Mucosa of gallbladder (tissue), 1 donor: ENCODE results near the gene PTPRD. TPM values are rescaled to one million over a fixed set of nuclear protein-coding genes. Genes with fewer than 3 reads are reported as not detected.

Experiments
- DNase-seq: peaks from one replicate; pipeline ENCODE4 v3.0.0-alpha.2; 2020; ENCODE audit warnings: low spot score
- total RNA-seq: library from RNA; stranded (reverse); gene quantifications from one replicate; pipeline ENCODE4 v1.2.1, GENCODE V29; 2021
- donor health status: DM: no; HTN: no; CAD: no.

Gene PTPRD
- total RNA-seq, 1 donor from 2014 or later = 35.9 TPM

DNA sequence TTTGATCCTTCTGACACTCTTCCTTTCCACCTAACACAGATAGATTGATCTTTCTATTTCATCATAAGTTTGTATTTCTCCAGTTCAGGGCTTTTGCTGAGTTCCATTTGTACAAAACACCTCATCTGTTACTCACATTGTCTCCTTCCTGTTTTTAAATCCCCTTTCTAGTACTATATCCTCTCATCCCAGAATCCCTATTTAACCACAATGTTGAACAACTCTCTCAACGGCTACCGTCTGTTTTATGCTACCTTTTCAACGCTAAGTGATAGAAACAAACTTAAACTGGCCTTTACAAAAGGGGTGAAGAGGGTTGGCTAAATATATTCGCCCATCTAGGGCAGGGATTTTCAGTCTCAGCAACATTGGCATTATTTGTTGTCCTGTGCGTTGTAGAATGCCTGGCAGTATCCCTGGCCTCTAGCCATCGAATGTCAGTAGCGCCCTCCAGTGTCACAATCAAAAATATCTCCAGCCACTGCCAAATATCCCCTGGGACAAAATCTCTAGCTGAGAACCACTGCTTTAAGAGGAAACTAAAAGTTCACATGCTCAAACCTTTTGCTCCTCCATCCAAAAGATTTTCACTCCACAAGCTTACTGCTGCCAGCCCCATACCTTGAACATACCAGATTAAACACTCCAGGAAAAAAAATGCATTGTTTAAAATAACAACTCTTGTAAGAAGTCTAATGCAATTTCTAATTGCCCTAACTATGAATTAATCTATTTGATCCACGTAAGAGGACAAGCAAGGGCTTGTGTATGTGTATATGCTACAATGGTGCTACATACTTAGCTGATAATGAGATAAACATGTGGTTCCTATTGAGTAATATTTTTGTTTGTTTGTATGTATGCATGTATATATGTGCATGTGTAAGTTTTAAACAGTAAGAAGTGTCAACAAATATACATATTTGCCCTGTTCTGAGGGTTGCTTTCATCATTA is 344.0 kb downstream of the PTPRD start:
- DNase-seq = no peak

GRCh38 chr9:10265153-10265631 is 347.6 kb downstream of the PTPRD start:
- DNase-seq = peak; percentile 14

- DNase-seq = no peak
Measured at GRCh38 chr9:10260501-10260900, 352.3 kb downstream of the PTPRD start.

- DNase-seq = no peak
Measured at GRCh38 chr9:10259668-10260067, 353.1 kb downstream of the PTPRD start.

DNA sequence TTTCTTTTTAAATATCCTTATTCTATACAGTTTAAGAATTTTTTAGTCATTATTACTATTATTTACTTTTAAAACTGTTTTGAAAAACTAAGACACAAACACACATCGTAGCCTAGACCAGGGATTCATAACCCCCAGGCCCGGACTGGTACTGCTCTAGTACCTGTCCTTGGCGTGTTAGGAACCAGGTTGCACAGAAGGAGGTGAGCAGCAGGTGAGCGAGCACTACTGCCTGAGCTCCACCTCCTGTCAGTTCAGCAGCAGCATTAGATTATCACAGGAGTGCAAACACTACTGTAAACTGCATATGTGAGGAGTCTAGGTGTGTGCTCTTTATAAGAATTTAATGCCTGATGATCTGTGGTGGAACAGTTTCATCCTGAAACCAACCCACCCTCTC is 357.0 kb downstream of the PTPRD start:
- no peak for DNase-seq

DNA sequence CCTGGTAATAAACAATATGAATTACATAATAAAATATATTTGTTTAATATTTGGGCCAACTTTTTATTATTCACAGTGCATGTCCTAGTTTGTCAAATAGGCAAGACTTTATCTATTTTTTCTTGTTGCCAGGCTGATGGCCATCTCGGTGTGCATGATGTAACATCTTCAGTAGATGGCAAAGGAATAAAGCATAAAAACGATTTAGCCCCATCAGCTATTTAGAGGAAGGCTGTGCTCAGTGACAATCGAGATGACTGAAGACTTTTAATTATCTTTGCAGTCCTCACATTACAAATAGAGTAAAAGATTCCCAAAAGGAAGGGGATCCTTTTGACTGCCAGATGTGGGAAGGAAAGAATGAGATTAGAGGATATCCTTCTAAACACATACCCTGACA is 358.5 kb downstream of the PTPRD start:
- DNase-seq = no peak

DNA sequence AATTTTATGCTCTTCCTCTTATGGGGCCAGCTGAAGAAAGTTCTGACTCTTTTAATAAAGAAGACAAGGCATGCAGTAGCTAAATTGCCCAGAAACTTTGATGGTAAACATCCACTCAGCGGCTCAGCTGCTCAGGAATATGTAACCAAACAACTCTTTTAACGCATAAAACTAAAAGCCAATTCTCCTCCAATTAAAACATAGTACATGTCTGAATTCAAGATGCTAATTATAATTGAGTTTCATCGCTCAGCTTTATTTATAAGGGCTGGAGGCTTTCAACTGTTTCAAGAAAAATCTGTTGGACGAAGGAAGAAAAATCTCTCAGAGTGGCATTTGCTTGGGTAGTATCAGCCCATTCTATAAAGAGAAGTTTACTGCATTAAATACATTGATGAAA is 359.5 kb downstream of the PTPRD start:
- DNase-seq = no peak

DNA sequence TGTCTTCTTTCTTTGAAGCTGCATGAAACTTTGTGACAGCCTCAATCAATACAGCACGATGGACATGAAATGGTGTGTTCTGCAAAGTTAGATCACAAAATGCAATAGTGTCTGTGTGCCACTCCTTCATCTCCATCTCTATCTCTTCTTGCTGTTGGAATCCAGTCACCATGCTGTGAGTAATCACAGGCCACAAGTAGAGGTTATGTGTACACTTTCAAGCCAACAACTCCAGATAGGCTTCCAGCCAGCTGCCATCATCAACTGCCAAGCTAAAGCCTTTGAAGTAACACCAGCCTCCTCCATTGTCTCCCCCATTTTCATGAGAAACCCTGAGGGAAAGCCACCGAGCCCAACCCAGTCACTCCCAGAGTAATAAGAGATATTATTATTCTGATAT is 360.6 kb downstream of the PTPRD start:
- DNase-seq = peak; percentile 53

GRCh38 chr9:10251490-10251889 is 361.3 kb downstream of the PTPRD start:
- no peak for DNase-seq

DNA sequence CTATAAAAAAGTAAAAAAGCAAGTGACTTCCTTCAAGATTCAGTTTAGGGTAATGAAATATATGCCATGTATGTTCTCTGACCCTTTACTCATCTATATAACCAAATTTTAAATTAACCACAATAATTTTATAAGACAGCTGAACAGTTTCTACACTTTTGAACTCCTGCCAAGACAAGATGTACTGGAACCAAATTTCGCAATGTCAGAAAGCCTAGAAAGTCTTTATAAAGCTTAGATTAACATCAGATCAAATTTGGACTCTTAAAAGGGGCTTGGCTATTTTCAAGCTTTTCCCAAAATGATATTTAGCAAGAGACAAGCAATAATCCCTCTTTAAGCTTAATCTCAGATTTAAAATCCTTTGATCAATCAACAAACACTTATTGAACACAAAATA is 362.6 kb downstream of the PTPRD start:
- no peak for DNase-seq

GRCh38 chr9:10248890-10249289 is 363.9 kb downstream of the PTPRD start:
- no peak for DNase-seq

GRCh38 chr9:10242255-10242654 is 370.5 kb downstream of the PTPRD start:
- DNase-seq = no peak

- DNase-seq = no peak
Measured at GRCh38 chr9:10238087-10238486, 374.7 kb downstream of the PTPRD start.

GRCh38 chr9:10237584-10237983 is 375.2 kb downstream of the PTPRD start:
- no peak for DNase-seq

DNA sequence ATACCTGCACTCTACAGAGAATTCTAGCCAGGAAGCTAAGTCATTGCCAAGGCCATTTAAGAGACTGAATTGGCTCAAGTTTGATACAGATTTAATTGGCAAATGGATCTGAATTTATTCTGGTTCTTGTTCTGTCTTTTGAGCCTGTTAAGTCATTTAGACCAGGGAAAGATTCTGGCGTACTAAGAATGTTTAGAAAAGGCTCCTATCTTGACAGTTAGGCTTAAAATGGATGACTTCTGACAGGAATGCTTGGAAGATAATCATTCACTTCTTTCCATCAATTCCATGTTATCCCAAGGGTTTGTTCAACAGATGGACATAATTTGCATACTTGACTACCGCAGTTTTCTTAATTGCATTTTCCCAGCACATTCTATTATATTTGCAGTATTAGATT is 376.6 kb downstream of the PTPRD start:
- no peak for DNase-seq

GRCh38 chr9:10235376-10235775 is 377.4 kb downstream of the PTPRD start:
- DNase-seq = no peak

DNA sequence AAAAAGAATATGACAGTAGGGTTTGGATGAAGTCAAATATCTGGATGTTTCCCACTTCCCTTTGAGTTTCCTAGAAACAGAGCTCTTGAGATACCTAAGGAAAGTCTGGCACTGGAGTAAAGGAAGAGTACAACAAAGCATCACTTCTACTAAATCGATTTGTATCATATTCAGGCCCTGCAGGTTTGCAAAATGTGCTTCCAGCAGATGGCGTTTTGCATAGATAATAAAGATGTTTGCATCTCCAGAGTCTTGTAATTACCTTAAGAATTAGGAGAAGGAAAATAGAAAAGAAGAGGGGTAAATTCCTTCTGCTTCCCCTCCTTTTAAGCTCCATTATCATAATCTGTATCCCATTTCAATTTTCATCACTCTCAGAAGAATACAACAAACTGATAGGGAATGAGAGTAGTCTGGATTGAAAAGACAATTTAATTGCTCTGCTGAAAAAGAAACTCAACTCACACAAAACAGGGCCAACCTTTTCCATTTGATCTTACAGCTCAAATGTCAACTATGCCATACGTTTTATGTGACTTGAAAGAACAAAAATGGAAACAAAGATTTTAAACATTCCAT is 380.4 kb downstream of the PTPRD start:
- DNase-seq = no peak

DNA sequence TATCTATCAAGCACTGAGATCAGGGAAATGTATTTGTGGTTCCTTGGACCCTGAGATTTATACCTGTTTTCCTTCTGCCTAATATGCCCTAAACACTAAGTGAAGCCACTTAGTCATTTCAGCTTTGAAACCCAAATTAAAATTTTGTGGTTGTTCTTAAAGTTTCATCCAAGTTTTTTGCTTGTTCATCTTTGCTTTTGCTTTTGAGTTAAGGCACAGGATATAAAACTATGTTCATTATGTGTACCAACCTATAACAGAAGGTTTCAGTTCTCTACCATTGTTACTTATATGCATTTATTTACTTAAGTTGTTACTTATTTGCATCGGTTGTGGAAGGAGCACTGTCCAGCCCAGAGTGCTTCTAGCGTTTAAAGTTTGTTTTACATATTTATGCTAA is 382.3 kb downstream of the PTPRD start:
- no peak for DNase-seq

DNA sequence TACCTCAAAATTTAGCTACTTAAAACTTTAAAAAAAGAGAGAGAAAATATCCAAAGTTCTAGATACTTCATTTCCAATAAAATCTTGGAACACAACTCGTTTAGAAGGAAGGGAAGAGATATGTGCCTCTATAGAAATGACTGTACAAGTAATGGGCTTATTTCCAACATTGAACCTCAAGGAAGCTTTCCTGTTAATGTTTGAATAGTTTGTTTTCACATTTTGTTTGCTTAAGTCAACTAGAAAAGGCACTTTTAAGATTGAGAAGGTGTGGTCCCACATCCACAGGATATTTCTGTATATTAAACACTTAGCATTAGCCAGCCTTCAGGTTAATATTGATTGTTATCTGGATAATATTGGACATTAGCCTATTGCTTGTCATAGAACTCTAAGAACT is 384.7 kb downstream of the PTPRD start:
- DNase-seq = no peak

GRCh38 chr9:10226996-10227395 is 385.8 kb downstream of the PTPRD start:
- DNase-seq = no peak

DNA sequence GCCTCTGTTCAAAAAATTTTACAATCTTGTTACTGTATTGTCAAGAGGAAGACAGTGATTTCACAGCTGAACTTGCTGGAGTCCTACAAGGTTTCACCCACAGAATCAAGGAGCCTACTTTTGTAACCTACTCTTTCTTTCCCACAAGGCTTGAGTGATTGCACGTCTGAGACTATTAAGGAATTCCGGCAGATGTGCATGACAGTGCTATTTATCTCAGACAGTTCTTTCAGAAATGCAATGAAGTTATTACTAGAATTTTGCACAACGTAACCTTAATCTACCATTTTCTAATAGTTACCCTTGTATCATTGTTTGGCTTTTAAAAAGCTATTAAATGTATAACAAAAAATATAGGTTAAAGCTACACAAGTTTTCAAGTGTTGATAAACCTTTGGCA is 400.1 kb downstream of the PTPRD start:
- DNase-seq = no peak

DNA sequence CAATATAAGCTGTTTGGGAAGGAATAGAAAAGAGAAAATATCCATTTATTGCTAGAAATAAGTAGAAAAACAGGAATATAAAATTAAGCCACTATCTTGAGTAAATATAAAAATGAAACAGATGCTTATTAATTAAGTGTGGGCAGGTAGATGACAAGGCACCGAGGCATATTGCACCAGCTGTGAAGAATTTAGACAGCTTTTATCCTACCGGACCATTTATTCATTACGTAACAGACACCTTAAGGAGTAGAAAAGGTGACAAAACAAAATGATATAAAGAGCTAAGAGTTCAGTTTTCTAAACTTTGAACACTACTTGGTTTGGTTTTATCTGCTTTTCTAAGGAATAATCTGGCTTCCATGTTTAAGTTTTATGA is 404.1 kb downstream of the PTPRD start:
- no peak for DNase-seq

GRCh38 chr9:10204276-10204675 is 408.5 kb downstream of the PTPRD start:
- DNase-seq = no peak
